ENCODE results near the gene LIN28A. TPM values are rescaled to one million over a fixed set of nuclear protein-coding genes. Genes with fewer than 3 reads are reported as not detected.

LIN28A gene
- total RNA-seq, 1 donor from 2014 or later: not detected

DNA sequence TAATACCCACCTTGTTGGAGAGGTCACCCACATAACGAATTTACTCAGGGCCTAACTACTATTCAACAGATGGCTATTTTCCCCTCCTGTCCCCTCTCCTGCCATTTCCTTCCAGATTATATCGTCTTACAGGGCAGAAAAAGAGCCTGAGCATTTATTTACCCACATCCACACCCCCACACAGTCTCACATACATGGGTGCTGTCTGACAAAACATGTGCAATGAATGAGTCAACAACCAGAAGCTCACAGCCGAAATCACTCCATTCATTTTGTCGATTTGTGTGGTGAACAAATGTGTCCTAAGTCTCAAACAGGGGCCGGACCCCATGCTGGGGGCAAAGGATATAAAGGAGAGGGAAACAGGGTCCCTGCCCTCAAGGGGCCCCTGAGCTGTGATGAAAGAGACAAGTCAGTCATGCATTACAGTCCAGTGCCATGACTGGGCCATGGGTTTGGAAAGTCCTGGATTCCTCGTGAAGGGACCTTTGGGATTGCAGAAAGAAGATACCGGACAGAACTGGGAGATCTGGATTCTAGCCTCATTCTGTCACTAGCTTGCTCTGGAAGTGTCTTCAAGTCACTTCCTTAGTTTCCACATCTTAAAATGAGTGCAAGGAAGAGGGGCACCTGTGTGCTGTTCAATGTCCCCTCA lies 21.7 kb upstream of the LIN28A start:
- no peaks in the 10 kb centered on the region for H3K36me3 ChIP-seq
- no peak for DNase-seq (ENCODE audit: extremely low spot score in 2 of 2)
- intact Hi-C loops (cut with DNase I): no loop called here
- H3K27ac ChIP-seq: no peak overlapping the region
- no peaks in the 10 kb centered on the region for H3K9me3 ChIP-seq
- H3K4me1 ChIP-seq: no peaks in the 10 kb centered on the region
- H3K4me3 ChIP-seq: no peak overlapping the region
- H3K27me3 ChIP-seq: no peaks in the 10 kb centered on the region
- TF ChIP-seq CTCF (IDR thresholded peaks at IDR 0.05) (no peak), POLR2AphosphoS5 (IDR thresholded peaks at IDR 0.05; ENCODE audit: insufficient read depth in 1 of 2, low read depth in 1 of 2) (no peak), POLR2A (IDR thresholded peaks at IDR 0.05) (no peak)

GRCh38 chr1:26389604-26390247 lies 20.9 kb upstream of the LIN28A start:
- TF ChIP-seq POLR2A (IDR thresholded peaks at IDR 0.05): no peak
- TF ChIP-seq POLR2AphosphoS5 (IDR thresholded peaks at IDR 0.05; ENCODE audit: insufficient read depth in 1 of 2, low read depth in 1 of 2): no peak
- TF ChIP-seq CTCF (IDR thresholded peaks at IDR 0.05): no peak
- Histone ChIP-seq H3K36me3 (no peaks in the 10 kb centered on the region), H3K27me3 (no peaks in the 10 kb centered on the region), H3K4me3 (no peak overlapping the region), H3K27ac (no peak overlapping the region), H3K4me1 (no peaks in the 10 kb centered on the region), H3K9me3 (no peaks in the 10 kb centered on the region)
- intact Hi-C loops (cut with DNase I): no loop called here
- DNase-seq (ENCODE audit: extremely low spot score in 2 of 2): no peak

GRCh38 chr1:26391450-26391849 lies 19.2 kb upstream of the LIN28A start:
- Histone ChIP-seq H3K36me3 (no peaks in the 10 kb centered on the region), H3K27me3 (no peaks in the 10 kb centered on the region), H3K4me3 (no peak overlapping the region), H3K9me3 (no peaks in the 10 kb centered on the region), H3K4me1 (no peaks in the 10 kb centered on the region), H3K27ac (no peak overlapping the region)
- intact Hi-C loops (cut with DNase I): no loop called here
- TF ChIP-seq CTCF (IDR thresholded peaks at IDR 0.05) (no peak), POLR2AphosphoS5 (IDR thresholded peaks at IDR 0.05; ENCODE audit: insufficient read depth in 1 of 2, low read depth in 1 of 2) (no peak), POLR2A (IDR thresholded peaks at IDR 0.05) (no peak)
- DNase-seq (ENCODE audit: extremely low spot score in 2 of 2): no peak

- no peak for DNase-seq (ENCODE audit: extremely low spot score in 2 of 2)
- Histone ChIP-seq H3K27ac (no peak overlapping the region), H3K4me3 (no peak overlapping the region), H3K9me3 (no peaks in the 10 kb centered on the region), H3K27me3 (no peaks in the 10 kb centered on the region), H3K36me3 (no peaks in the 10 kb centered on the region), H3K4me1 (no peaks in the 10 kb centered on the region)
- intact Hi-C loops (cut with DNase I): no loop called here
- TF ChIP-seq CTCF (IDR thresholded peaks at IDR 0.05) (no peak), POLR2AphosphoS5 (IDR thresholded peaks at IDR 0.05; ENCODE audit: insufficient read depth in 1 of 2, low read depth in 1 of 2) (no peak), POLR2A (IDR thresholded peaks at IDR 0.05) (no peak)
These were observed 14.9 kb upstream of the LIN28A start for GRCh38 chr1:26395754-26396153.

DNA sequence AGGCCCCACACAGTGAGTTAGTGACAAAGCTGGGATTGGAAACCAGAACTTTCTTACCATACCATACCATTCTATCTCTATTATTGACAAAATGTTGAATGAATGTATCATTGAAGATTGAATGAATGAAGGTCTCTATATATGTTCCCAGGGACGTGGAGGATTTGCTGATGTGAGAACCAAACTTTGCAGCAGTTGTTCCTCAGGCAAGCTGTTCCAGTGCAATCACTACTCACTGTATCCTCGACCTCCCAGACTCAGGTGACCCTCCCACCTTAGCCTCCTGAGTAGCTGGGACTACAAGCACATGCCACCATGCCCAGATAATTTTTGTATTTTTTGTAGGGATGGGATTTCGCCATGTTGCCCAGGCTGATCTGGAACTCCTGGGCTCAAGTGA lies 11.6 kb upstream of the LIN28A start:
- intact Hi-C loops (cut with DNase I): no loop called here
- TF ChIP-seq CTCF (IDR thresholded peaks at IDR 0.05) (no peak), POLR2A (IDR thresholded peaks at IDR 0.05) (no peak), POLR2AphosphoS5 (IDR thresholded peaks at IDR 0.05; ENCODE audit: insufficient read depth in 1 of 2, low read depth in 1 of 2) (no peak)
- no peaks in the 10 kb centered on the region for H3K9me3 ChIP-seq
- H3K27ac ChIP-seq: no peak overlapping the region
- no peak overlapping the region for H3K4me3 ChIP-seq
- DNase-seq (ENCODE audit: extremely low spot score in 2 of 2): no peak
- H3K36me3 ChIP-seq: no peaks in the 10 kb centered on the region
- no peaks in the 10 kb centered on the region for H3K4me1 ChIP-seq
- no peaks in the 10 kb centered on the region for H3K27me3 ChIP-seq

All from vagina (tissue), 2 donors.